Transverse colon (tissue), 4 donors: ENCODE data around the gene MARCHF9.

Experiments
- POLR2A ChIP-seq: fragments of 450-650 bp; IDR thresholded peaks from one replicate; pipeline ENCODE4 v1.6.1; 2016; ENCODE audit warnings: antibody characterized with exemption, mild to moderate bottlenecking, moderate library complexity
- POLR2AphosphoS5 ChIP-seq, 3 donors: sonication (generic); formaldehyde crosslinking; IDR thresholded peaks; one replicate each; pipeline ENCODE4 v1.6.1; 2016; ENCODE audit warnings: antibody characterized with exemption in 3 of 3
- TF ChIP-seq, protein P1 (sequence below), 5 experiments: fragments of 200-600 bp in 3 of 5; fragments of 450-650 bp in 2 of 5; sonication (generic) in 3 of 5; IDR thresholded peaks; 1 replicate in 2 of 5; 2 replicates in 3 of 5; pipeline ENCODE4 v1.5.1; 2016 to 2017; ENCODE audit warnings: antibody characterized with exemption in 5 of 5, inconsistent platforms in 3 of 5, mild to moderate bottlenecking in 2 of 5, moderate library complexity in 1 of 5

GRCh38 chr12:57809425-57809824 lies 54.5 kb downstream of the MARCHF9 start:
- TF ChIP-seq, protein P1, sequence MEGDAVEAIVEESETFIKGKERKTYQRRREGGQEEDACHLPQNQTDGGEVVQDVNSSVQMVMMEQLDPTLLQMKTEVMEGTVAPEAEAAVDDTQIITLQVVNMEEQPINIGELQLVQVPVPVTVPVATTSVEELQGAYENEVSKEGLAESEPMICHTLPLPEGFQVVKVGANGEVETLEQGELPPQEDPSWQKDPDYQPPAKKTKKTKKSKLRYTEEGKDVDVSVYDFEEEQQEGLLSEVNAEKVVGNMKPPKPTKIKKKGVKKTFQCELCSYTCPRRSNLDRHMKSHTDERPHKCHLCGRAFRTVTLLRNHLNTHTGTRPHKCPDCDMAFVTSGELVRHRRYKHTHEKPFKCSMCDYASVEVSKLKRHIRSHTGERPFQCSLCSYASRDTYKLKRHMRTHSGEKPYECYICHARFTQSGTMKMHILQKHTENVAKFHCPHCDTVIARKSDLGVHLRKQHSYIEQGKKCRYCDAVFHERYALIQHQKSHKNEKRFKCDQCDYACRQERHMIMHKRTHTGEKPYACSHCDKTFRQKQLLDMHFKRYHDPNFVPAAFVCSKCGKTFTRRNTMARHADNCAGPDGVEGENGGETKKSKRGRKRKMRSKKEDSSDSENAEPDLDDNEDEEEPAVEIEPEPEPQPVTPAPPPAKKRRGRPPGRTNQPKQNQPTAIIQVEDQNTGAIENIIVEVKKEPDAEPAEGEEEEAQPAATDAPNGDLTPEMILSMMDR (IDR thresholded peaks at IDR 0.05), result no peak
- TF ChIP-seq POLR2AphosphoS5 (IDR thresholded peaks at IDR 0.05), result no peak
- TF ChIP-seq POLR2A, result no peak
